BLaER1 (cell line): ENCODE results near the gene GPR107.

Source experiments
- H3K27ac ChIP-seq: shearing (Covaris generic); formaldehyde crosslinking; 2 replicates; pipeline ENCODE4 v1.8.1; 2022
- H3K27me3 ChIP-seq: shearing (Covaris generic); formaldehyde crosslinking; 2 replicates; pipeline ENCODE4 v1.8.1; 2022
- H3K36me3 ChIP-seq: shearing (Covaris generic); formaldehyde crosslinking; 2 replicates; pipeline ENCODE4 v1.8.1; 2022
- H3K4me1 ChIP-seq: shearing (Covaris generic); formaldehyde crosslinking; 2 replicates; pipeline ENCODE4 v1.8.1; 2022
- H3K4me2 ChIP-seq: shearing (Covaris generic); formaldehyde crosslinking; 2 replicates; pipeline ENCODE4 v1.8.1; 2022
- H3K4me3 ChIP-seq: shearing (Covaris generic); formaldehyde crosslinking; 2 replicates; pipeline ENCODE4 v1.8.1; 2022
- H3K9ac ChIP-seq: shearing (Covaris generic); formaldehyde crosslinking; 2 replicates; pipeline ENCODE4 v1.8.1; 2022
- H3K9me3 ChIP-seq: shearing (Covaris generic); formaldehyde crosslinking; 2 replicates; pipeline ENCODE4 v1.8.1; 2022
- H4K20me1 ChIP-seq: shearing (Covaris generic); formaldehyde crosslinking; 2 replicates; pipeline ENCODE4 v1.8.1; 2022
- Cebpa-rat ChIP-seq: shearing (Covaris generic); IDR thresholded peaks from 2 replicates; pipeline ENCODE4 v1.8.1; 2022

Gene GPR107

DNA sequence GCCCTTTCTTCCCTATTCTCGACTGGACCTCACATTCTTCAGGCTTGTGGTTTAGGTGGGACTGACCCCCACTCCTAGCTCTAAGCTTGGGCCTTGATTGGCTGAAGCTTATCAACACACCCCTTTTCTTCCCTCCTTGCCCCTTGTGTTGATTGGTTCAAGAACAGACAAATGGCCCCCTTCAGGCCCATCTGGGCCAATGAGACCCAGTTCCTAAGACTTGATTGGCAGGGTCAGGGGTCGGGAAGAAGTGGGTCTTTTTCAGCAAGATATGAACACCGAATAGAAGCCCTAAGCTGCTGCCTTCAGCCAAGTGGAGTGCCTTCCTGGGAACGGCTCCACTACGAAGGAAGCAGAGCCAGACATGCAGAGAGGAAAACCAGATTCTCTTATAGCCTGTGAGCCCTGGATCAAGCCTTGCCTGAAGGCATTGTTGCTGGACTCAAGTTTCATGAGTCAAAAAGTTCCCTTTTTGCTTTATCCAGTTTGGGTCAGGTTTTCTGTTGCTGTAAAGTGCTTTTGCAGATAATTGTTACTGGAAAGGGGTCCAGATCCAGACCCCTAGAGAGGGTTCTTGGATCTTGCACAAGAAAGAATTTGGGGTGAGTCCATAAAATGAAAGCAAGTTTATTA, 96.1 kb downstream of the GPR107 start:
- no peak for TF ChIP-seq Cebpa-rat
- Histone ChIP-seq H3K4me2 (no peak overlapping the region), H3K27ac (no peak overlapping the region), H3K9ac (no peak overlapping the region), H3K4me1 (no peaks in the 10 kb centered on the region), H3K4me3 (no peak overlapping the region), H4K20me1 (no peaks in the 10 kb centered on the region), H3K27me3 (no peaks in the 10 kb centered on the region), H3K36me3 (no peaks in the 10 kb centered on the region), H3K9me3 (no peaks in the 10 kb centered on the region)

- H3K36me3 ChIP-seq: no peaks in the 10 kb centered on the region
- no peak overlapping the region for H3K27ac ChIP-seq
- H3K4me2 ChIP-seq: no peak overlapping the region
- H3K27me3 ChIP-seq: no peaks in the 10 kb centered on the region
- H4K20me1 ChIP-seq: no peaks in the 10 kb centered on the region
- H3K9ac ChIP-seq: no peak overlapping the region
- TF ChIP-seq Cebpa-rat: no peak
- no peaks in the 10 kb centered on the region for H3K9me3 ChIP-seq
- H3K4me1 ChIP-seq: no peaks in the 10 kb centered on the region
- no peak overlapping the region for H3K4me3 ChIP-seq
These were observed 97.2 kb downstream of the GPR107 start for GRCh38 chr9:130150779-130151382.

GRCh38 chr9:130154816-130155215, 101.1 kb downstream of the GPR107 start:
- Histone ChIP-seq H4K20me1 (no peaks in the 10 kb centered on the region), H3K9ac (no peak overlapping the region), H3K4me3 (no peak overlapping the region), H3K4me2 (no peak overlapping the region), H3K4me1 (no peaks in the 10 kb centered on the region), H3K27ac (no peak overlapping the region), H3K9me3 (no peaks in the 10 kb centered on the region), H3K27me3 (no peaks in the 10 kb centered on the region), H3K36me3 (no peaks in the 10 kb centered on the region)
- TF ChIP-seq Cebpa-rat: no peak

DNA sequence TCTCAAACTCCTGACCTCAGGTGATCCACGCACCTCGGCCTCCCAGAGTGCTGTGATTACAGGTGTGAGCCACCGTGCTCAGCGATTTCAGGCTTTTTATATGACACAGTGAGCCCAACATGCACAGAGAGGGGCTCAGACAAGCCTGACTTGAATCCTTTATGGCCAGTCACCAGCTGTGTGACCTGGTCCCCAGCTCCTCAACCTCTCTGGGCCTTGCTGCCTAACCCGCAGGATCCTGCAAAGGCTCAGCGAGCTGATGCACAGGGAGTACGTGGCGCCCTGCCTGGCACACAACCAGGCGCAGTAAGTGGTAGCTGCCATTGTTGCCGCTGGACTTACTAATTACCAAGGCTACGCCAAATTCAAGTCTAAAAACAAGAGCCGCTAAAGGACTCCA, 101.9 kb downstream of the GPR107 start:
- no peak overlapping the region for H3K9ac ChIP-seq
- H3K27me3 ChIP-seq: no peaks in the 10 kb centered on the region
- no peak overlapping the region for H3K4me3 ChIP-seq
- no peaks in the 10 kb centered on the region for H3K4me1 ChIP-seq
- H4K20me1 ChIP-seq: no peaks in the 10 kb centered on the region
- H3K9me3 ChIP-seq: no peaks in the 10 kb centered on the region
- H3K4me2 ChIP-seq: no peak overlapping the region
- no peak overlapping the region for H3K27ac ChIP-seq
- no peak for TF ChIP-seq Cebpa-rat
- no peaks in the 10 kb centered on the region for H3K36me3 ChIP-seq

DNA sequence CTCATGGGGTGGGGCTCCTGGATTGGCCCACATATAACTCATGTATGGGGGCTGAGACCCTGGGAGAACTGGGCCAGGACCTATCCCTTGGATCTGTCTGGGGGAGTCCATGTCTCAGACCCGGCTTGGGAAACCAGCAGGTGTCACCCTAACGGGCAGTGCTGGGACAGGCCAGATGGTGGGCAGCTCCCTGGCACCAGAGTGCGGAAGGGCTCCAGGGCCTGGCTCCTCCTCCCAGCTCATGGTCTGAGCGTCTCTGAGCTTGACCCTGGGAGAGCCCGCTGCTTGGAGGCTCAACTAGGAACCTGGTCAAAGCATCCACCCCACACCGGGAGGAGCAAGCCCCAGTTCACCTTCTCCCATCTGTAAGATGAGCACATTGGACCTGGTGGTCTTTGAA, 103.0 kb downstream of the GPR107 start:
- Histone ChIP-seq H4K20me1 (no peaks in the 10 kb centered on the region), H3K4me1 (no peaks in the 10 kb centered on the region), H3K4me2 (no peak overlapping the region), H3K27ac (no peak overlapping the region), H3K4me3 (no peak overlapping the region), H3K9ac (no peak overlapping the region), H3K9me3 (no peaks in the 10 kb centered on the region), H3K36me3 (no peaks in the 10 kb centered on the region), H3K27me3 (no peaks in the 10 kb centered on the region)
- no peak for TF ChIP-seq Cebpa-rat

DNA sequence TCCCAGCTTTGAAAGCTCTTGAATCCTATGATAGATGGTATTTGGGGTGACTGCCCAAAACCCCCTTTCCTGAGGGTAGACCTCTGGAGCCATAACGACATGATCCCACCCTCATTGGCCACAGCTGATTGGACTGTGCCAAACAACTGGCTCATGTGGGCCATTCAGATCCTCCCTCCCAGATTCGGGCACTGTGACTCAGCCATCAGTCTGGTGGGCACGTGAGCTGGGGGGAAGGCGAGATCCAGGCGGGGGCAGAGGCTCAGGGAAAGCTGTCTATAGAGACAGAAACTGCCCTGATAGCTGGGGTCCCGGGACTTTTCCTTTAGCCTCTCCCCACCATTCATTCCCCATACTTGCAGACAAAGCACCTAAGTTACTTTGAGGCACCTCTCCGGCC, 103.4 kb downstream of the GPR107 start:
- H3K4me1 ChIP-seq: no peaks in the 10 kb centered on the region

DNA sequence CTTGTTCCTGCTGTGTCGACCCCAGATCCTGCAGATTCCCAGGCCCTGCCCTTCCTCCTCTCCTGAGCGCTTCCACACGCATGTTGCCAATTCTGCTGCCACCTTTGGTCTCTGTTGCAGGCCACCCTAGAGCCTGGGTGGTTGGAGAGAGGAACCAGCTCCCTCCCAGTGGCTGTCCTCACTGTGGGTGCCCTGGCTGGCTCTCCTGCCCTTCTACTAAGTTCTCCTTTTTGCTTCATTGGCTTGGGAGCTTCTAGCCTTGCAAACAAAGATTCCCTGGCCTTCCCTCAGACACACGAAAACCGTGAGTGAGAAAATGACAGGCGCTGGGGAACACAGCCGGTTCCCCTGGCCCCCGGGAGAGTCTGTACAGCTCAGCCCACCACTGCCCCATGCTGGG, 104.3 kb downstream of the GPR107 start:
- TF ChIP-seq Cebpa-rat: no peak
- Histone ChIP-seq H3K9ac (no peak overlapping the region), H3K4me3 (no peak overlapping the region), H3K36me3 (no peaks in the 10 kb centered on the region), H3K4me2 (no peak overlapping the region), H3K27me3 (no peaks in the 10 kb centered on the region), H3K9me3 (no peaks in the 10 kb centered on the region), H4K20me1 (no peaks in the 10 kb centered on the region), H3K4me1 (no peaks in the 10 kb centered on the region), H3K27ac (no peak overlapping the region)

More for the DNA sequence above, 103.4 kb downstream of the GPR107 start:
- H3K27ac ChIP-seq: no peak overlapping the region
- H3K9ac ChIP-seq: no peak overlapping the region
- TF ChIP-seq Cebpa-rat: no peak
- H4K20me1 ChIP-seq: no peaks in the 10 kb centered on the region
- no peaks in the 10 kb centered on the region for H3K27me3 ChIP-seq
- H3K4me3 ChIP-seq: no peak overlapping the region
- H3K36me3 ChIP-seq: no peaks in the 10 kb centered on the region
- no peaks in the 10 kb centered on the region for H3K9me3 ChIP-seq
- no peak overlapping the region for H3K4me2 ChIP-seq

DNA sequence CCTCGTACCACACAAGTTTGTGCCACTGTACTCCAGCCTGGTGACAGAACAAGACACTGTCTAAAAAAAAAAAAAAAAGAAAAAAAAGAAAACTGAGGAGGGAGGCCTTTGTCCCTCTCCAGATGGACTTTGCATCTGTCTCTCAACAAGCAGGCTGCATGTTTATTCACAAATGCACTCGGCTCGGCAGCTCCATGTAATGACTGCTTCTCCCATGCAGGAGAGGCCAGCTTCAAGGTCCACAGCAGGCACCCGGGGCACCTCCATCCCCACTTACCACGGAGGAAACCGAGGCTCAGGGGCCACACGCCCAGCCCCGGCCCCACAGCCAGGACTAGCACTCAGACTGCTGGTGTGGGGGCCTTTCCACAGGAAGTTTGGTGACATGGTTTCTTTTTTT, 105.4 kb downstream of the GPR107 start:
- Histone ChIP-seq H4K20me1 (no peaks in the 10 kb centered on the region), H3K4me1 (no peaks in the 10 kb centered on the region), H3K4me3 (no peak overlapping the region), H3K36me3 (no peaks in the 10 kb centered on the region), H3K27me3 (no peaks in the 10 kb centered on the region), H3K27ac (no peak overlapping the region), H3K4me2 (no peak overlapping the region), H3K9ac (no peak overlapping the region), H3K9me3 (no peaks in the 10 kb centered on the region)
- TF ChIP-seq Cebpa-rat: no peak

DNA sequence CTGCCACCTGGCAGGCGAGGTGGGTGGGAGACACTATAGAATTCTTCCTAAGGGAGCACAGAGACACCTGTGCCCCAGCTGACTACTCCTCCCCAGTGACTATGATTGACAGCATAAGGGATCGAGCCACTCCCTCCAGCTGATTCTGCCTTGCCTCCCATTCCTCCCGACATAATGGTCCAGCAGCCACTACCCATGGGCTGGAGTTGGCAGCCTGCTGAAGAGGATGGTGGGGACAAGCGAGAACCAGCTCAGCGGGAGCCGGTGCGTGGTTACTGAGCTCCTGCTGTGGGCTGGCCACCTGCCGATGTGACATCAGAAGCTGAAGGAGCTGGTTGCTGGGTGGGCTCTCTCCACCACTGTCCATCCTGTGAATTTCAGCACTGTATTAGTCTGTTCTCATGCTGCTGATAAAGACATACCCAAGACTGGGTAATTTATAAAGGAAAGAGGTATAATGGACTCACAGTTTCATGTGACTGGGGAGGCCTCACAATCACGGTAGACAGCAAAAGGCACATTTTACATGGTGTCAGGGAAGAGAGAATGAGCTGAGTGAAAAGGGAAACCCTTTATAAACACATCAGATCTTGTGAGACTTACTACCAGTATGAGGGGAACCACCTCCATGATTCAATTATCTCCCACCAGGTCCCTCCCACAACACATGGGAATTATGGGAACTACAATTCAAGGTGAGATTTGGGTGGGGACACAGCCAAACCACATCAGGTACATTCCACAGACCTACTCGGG, 106.4 kb downstream of the GPR107 start:
- no peaks in the 10 kb centered on the region for H4K20me1 ChIP-seq

GRCh38 chr9:130160862-130161470, 107.3 kb downstream of the GPR107 start:
- TF ChIP-seq Cebpa-rat: no peak
- Histone ChIP-seq H3K9ac (no peak overlapping the region), H4K20me1 (no peaks in the 10 kb centered on the region), H3K27me3 (no peaks in the 10 kb centered on the region), H3K36me3 (no peaks in the 10 kb centered on the region), H3K4me1 (no peaks in the 10 kb centered on the region), H3K4me2 (no peak overlapping the region), H3K27ac (no peak overlapping the region), H3K9me3 (no peaks in the 10 kb centered on the region), H3K4me3 (no peak overlapping the region)

More for the DNA sequence above, 106.4 kb downstream of the GPR107 start:
- Histone ChIP-seq H3K9ac (no peak overlapping the region), H3K27me3 (no peaks in the 10 kb centered on the region), H3K4me3 (no peak overlapping the region), H3K4me2 (no peak overlapping the region), H3K27ac (no peak overlapping the region), H3K4me1 (no peaks in the 10 kb centered on the region), H3K36me3 (no peaks in the 10 kb centered on the region), H3K9me3 (no peaks in the 10 kb centered on the region)
- TF ChIP-seq Cebpa-rat: no peak
